ENCODE data around the gene PRR14L. TPM values are rescaled to one million over a fixed set of nuclear protein-coding genes. Genes with fewer than 3 reads are reported as not detected.

PRR14L gene
- total and polyA plus RNA-seq, 2 donors (not counting 3 experiments of a cell fraction or from before 2014, with no cell fraction given), result 13.1 to 53.8 TPM

- Histone ChIP-seq H3K4me3 (replicated peaks in 1 of 3; ENCODE audit: insufficient read depth in 1 of 3, low read depth in 1 of 3, low read length in 3 of 3) (no peak overlapping the region), H3K27me3 (ENCODE audit: control insufficient read depth in 2 of 2, insufficient read depth in 2 of 2, low read length in 2 of 2) (no peaks in the 10 kb centered on the region), H3K27ac (ENCODE audit: insufficient read depth, low read depth, low read length) (no peak overlapping the region), H3K4me1 (ENCODE audit: control insufficient read depth, extremely low read depth, insufficient read depth, low read length) (no peaks in the 10 kb centered on the region), H3K4me2 (ENCODE audit: insufficient read depth, low read length) (no peak overlapping the region), H4K20me1 (replicated peaks; ENCODE audit: control insufficient read depth, extremely low read depth, insufficient read depth, low read length) (no peaks in the 10 kb centered on the region), H3K36me3 (ENCODE audit: control insufficient read depth in 2 of 2, extremely low read depth in 1 of 2, insufficient read depth in 2 of 2, low read length in 2 of 2) (peaks cover 4 to 5% of the 10 kb centered on the region in 2 experiments), H3K9me3 (replicated peaks; ENCODE audit: control insufficient read depth, insufficient read depth, low read length) (no peaks in the 10 kb centered on the region), H3K9ac (replicated peaks; ENCODE audit: extremely low read depth, insufficient read depth, low read length) (no peak overlapping the region), H3K9me1 (replicated peaks; ENCODE audit: control insufficient read depth, extremely low read depth, insufficient read depth, low read length) (no peaks in the 10 kb centered on the region), H2AFZ (ENCODE audit: low read depth, low read length) (no peak overlapping the region), H3K79me2 (ENCODE audit: control insufficient read depth, insufficient read depth, low read length) (peaks cover 71% of the 10 kb centered on the region)
- FAIRE-seq, result no peak
- TF ChIP-seq POLR2AphosphoS5 (IDR thresholded peaks at IDR 0.05; ENCODE audit: insufficient read depth, low read depth, low read length) (no peak), JUN (IDR thresholded peaks at IDR 0.05; ENCODE audit: borderline replicate concordance, insufficient read depth, insufficient read length, low read depth) (no peak), GATA2 (IDR thresholded peaks at IDR 0.05; ENCODE audit: insufficient read depth, insufficient read length, low read depth, low read length) (no peak), POLR2A (IDR thresholded peaks at IDR 0.05; ENCODE audit: low read depth, low read length) (no peak), FOS (IDR thresholded peaks at IDR 0.05; ENCODE audit: borderline replicate concordance, insufficient read depth, low read length) (no peak), MYC (IDR thresholded peaks at IDR 0.05; ENCODE audit: low read depth, low read length) (no peak), EZH2 (IDR thresholded peaks at IDR 0.05; ENCODE audit: borderline replicate concordance, low read depth, low read length, severe bottlenecking) (no peak)
- TF ChIP-seq, protein P1, sequence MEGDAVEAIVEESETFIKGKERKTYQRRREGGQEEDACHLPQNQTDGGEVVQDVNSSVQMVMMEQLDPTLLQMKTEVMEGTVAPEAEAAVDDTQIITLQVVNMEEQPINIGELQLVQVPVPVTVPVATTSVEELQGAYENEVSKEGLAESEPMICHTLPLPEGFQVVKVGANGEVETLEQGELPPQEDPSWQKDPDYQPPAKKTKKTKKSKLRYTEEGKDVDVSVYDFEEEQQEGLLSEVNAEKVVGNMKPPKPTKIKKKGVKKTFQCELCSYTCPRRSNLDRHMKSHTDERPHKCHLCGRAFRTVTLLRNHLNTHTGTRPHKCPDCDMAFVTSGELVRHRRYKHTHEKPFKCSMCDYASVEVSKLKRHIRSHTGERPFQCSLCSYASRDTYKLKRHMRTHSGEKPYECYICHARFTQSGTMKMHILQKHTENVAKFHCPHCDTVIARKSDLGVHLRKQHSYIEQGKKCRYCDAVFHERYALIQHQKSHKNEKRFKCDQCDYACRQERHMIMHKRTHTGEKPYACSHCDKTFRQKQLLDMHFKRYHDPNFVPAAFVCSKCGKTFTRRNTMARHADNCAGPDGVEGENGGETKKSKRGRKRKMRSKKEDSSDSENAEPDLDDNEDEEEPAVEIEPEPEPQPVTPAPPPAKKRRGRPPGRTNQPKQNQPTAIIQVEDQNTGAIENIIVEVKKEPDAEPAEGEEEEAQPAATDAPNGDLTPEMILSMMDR (IDR thresholded peaks at IDR 0.05; ENCODE audit: extremely low read depth in 1 of 2, insufficient read depth in 1 of 2, low read depth in 1 of 2, low read length in 2 of 2), result no peak
- TF ChIP-seq, protein P2, sequence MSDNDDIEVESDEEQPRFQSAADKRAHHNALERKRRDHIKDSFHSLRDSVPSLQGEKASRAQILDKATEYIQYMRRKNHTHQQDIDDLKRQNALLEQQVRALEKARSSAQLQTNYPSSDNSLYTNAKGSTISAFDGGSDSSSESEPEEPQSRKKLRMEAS (IDR thresholded peaks at IDR 0.05; ENCODE audit: insufficient read depth, insufficient read length), result no peak
- intact Hi-C loops (cut with micrococcal nuclease), result no loop called here
- no TSS peak for BruUV-seq (replicated peaks)
- dilution Hi-C loops (cut with MboI; ENCODE audit: extremely low pct_ligation_motif_present, low sequenced_read_pairs), result no loop called here
- DNase-seq (ENCODE audit: low read depth, low spot score), result no peak
- ChIA-PET POLR2A (interaction anchor here (0.6 kb wide), 1 partner anchor 1103 kb away, joined by 3 read pairs; the partner anchor contains the start of gene SLC35E4), CTCF (interaction anchor here (1.3 kb wide), 1 partner anchor 73 kb away, joined by 3 read pairs; no protein-coding TSS in a partner anchor)
Measured at GRCh38 chr22:31738566-31738965, 11.4 kb downstream of the PRR14L start.

Data from endothelial cell of umbilical vein (primary cell).